ENCODE data around the gene KCTD10. TPM values are rescaled to one million over a fixed set of nuclear protein-coding genes. Genes with fewer than 3 reads are reported as not detected.

KCTD10 gene
- total RNA-seq, 1 experiment from 2014 or later = 55.2 TPM

DNA sequence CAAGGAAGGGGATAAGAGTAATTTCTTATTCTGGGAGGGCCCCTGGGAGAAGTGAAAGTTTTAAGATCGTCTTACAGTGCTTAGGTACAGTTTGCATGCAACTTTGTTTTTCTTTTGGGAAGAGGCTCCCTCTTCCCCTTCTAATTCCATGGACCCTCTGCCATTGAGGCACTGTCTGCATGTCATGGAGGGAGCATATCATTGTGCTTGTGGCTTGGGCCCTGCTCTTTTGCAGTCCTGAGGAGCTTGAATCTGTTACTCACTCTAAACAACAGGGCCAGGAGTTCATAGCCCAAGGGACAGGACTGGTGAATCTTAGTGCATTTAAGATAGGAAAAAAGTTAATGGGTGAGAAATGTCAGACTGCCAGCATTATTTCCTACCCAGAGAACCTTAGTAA is 2.7 kb upstream of the KCTD10 start:
- CTCF ChIA-PET = interaction anchor here (0.7 kb wide), 1 partner anchor 39 kb away, joined by 3 read pairs; no protein-coding TSS in a partner anchor
- ATAC-seq (no peak), DNase-seq (ENCODE audit: low read depth, low spot score) (no peak)
- Histone ChIP-seq H3K36me3 (ENCODE audit: control insufficient read depth, insufficient read depth, low read length) (peaks cover 2% of the 10 kb centered on the region; the same call in 1 of the 2 replicates), H3K4me1 (ENCODE audit: control insufficient read depth, insufficient read depth, low read length) (peaks cover 21% of the 10 kb centered on the region), H3K27me3 (ENCODE audit: control insufficient read depth, insufficient read depth, low read length) (no peaks in the 10 kb centered on the region), H3K27ac (ENCODE audit: low read length) (no peak overlapping the region), H3K4me3 (ENCODE audit: low read depth in 2 of 2, low read length in 2 of 2) (no peak overlapping the region), H3K9me3 (ENCODE audit: control insufficient read depth, insufficient read depth, low read depth, low read length) (no peaks in the 10 kb centered on the region)
- in situ Hi-C loops (cut with HindIII; ENCODE audit: low pct_unique_long_range_greater_than_20kb, low sequenced_read_pairs) (no loop called here), intact Hi-C loops (cut with micrococcal nuclease; ENCODE audit: unreplicated experiment) (no loop called here)
- no TSS peak for BruUV-seq (replicated peaks)
- no peak for TF ChIP-seq SIN3A (IDR thresholded peaks at IDR 0.05; ENCODE audit: borderline replicate concordance, insufficient read depth, low read depth, low read length)
- TF ChIP-seq POLR2AphosphoS5 (IDR thresholded peaks at IDR 0.05; ENCODE audit: low read depth, low read length) = no peak
- TF ChIP-seq, protein P1, sequence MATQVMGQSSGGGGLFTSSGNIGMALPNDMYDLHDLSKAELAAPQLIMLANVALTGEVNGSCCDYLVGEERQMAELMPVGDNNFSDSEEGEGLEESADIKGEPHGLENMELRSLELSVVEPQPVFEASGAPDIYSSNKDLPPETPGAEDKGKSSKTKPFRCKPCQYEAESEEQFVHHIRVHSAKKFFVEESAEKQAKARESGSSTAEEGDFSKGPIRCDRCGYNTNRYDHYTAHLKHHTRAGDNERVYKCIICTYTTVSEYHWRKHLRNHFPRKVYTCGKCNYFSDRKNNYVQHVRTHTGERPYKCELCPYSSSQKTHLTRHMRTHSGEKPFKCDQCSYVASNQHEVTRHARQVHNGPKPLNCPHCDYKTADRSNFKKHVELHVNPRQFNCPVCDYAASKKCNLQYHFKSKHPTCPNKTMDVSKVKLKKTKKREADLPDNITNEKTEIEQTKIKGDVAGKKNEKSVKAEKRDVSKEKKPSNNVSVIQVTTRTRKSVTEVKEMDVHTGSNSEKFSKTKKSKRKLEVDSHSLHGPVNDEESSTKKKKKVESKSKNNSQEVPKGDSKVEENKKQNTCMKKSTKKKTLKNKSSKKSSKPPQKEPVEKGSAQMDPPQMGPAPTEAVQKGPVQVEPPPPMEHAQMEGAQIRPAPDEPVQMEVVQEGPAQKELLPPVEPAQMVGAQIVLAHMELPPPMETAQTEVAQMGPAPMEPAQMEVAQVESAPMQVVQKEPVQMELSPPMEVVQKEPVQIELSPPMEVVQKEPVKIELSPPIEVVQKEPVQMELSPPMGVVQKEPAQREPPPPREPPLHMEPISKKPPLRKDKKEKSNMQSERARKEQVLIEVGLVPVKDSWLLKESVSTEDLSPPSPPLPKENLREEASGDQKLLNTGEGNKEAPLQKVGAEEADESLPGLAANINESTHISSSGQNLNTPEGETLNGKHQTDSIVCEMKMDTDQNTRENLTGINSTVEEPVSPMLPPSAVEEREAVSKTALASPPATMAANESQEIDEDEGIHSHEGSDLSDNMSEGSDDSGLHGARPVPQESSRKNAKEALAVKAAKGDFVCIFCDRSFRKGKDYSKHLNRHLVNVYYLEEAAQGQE (IDR thresholded peaks at IDR 0.05; ENCODE audit: insufficient read depth in 1 of 2, low read depth in 2 of 2, low read length in 1 of 2) = no peak
- TF ChIP-seq, protein P2, sequence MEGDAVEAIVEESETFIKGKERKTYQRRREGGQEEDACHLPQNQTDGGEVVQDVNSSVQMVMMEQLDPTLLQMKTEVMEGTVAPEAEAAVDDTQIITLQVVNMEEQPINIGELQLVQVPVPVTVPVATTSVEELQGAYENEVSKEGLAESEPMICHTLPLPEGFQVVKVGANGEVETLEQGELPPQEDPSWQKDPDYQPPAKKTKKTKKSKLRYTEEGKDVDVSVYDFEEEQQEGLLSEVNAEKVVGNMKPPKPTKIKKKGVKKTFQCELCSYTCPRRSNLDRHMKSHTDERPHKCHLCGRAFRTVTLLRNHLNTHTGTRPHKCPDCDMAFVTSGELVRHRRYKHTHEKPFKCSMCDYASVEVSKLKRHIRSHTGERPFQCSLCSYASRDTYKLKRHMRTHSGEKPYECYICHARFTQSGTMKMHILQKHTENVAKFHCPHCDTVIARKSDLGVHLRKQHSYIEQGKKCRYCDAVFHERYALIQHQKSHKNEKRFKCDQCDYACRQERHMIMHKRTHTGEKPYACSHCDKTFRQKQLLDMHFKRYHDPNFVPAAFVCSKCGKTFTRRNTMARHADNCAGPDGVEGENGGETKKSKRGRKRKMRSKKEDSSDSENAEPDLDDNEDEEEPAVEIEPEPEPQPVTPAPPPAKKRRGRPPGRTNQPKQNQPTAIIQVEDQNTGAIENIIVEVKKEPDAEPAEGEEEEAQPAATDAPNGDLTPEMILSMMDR (IDR thresholded peaks at IDR 0.05) = no peak
- no peak for TF ChIP-seq TCF7L2 (IDR thresholded peaks at IDR 0.05; ENCODE audit: low read depth, low read length)
- POLR2A ChIA-PET = no interaction called here

DNA sequence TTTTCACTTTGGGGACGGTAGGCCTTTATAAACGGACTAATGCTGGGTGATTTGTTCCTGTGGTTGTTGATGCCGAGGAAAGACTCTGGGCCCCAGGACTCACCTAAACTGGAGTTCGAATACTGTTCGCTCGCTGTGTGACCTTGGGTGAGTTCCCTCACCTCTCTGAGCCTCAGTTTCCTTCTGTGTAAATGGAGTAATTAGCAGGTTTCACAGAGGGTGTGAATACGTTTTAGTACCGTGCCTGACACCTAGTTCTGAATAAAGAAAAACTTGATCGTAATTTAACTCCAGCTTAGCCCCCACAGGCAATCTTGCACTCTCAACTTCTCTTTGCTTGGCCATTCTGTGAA is 839 bp upstream of the KCTD10 start:
- in situ Hi-C loops (cut with HindIII; ENCODE audit: low pct_unique_long_range_greater_than_20kb, low sequenced_read_pairs) = no loop called here
- no peaks in the 10 kb centered on the region; the same call in 1 of the 2 replicates for H3K36me3 ChIP-seq (ENCODE audit: control insufficient read depth, insufficient read depth, low read length)
- peak overlapping the region; percentile 85 to 93 for H3K4me3 ChIP-seq (ENCODE audit: low read depth in 2 of 2, low read length in 2 of 2)
- TSS peak; percentile 79 for BruUV-seq (replicated peaks)
- peaks cover 21% of the 10 kb centered on the region for H3K4me1 ChIP-seq (ENCODE audit: control insufficient read depth, insufficient read depth, low read length)
- DNase-seq (ENCODE audit: low read depth, low spot score) = no peak
- peak overlapping the region; percentile 95 for H3K27ac ChIP-seq (ENCODE audit: low read length)
- POLR2A ChIA-PET = interaction anchor here (0.7 kb wide), 1 partner anchor 94 kb away, joined by 3 read pairs; no protein-coding TSS in a partner anchor
- CTCF ChIA-PET = interaction anchor here (1.3 kb wide), 1 partner anchor 50 kb away, joined by 4 read pairs; no protein-coding TSS in a partner anchor
- no peaks in the 10 kb centered on the region for H3K27me3 ChIP-seq (ENCODE audit: control insufficient read depth, insufficient read depth, low read length)
- TF ChIP-seq POLR2AphosphoS5 (IDR thresholded peaks at IDR 0.05; ENCODE audit: low read depth, low read length) (no peak), TCF7L2 (IDR thresholded peaks at IDR 0.05; ENCODE audit: low read depth, low read length) (no peak), SIN3A (IDR thresholded peaks at IDR 0.05; ENCODE audit: borderline replicate concordance, insufficient read depth, low read depth, low read length) (no peak)
- TF ChIP-seq, protein P2 (IDR thresholded peaks at IDR 0.05) = no peak
- TF ChIP-seq, protein P1 (IDR thresholded peaks at IDR 0.05; ENCODE audit: insufficient read depth in 1 of 2, low read depth in 2 of 2, low read length in 1 of 2) = no peak
- no peaks in the 10 kb centered on the region for H3K9me3 ChIP-seq (ENCODE audit: control insufficient read depth, insufficient read depth, low read depth, low read length)
- intact Hi-C loops (cut with micrococcal nuclease; ENCODE audit: unreplicated experiment) = no loop called here
- peak; percentile 7; the same call in 1 of the 2 replicates for ATAC-seq

All from Panc1 (cell line).